HS-27A (cell line): ENCODE measurements around the gene KAT8.
"Not testable (repeated sequence)": the region's sequence is repeated elsewhere in the genome, so short reads cannot be mapped to it uniquely, and the experiment has no call there.

Experiments used
- DNase-seq: peaks from one replicate; pipeline ENCODE4 v3.0.0-alpha.2; 2012; ENCODE audit warnings: low read depth, missing footprints

Gene KAT8

GRCh38 chr16:31131841-31132271 lies 14.4 kb downstream of the KAT8 start:
- DNase-seq = no peak

GRCh38 chr16:31132303-31132979 lies 15.0 kb downstream of the KAT8 start:
- no peak for DNase-seq

GRCh38 chr16:31133046-31133501 lies 15.6 kb downstream of the KAT8 start:
- DNase-seq = no peak

- no peak for DNase-seq
These were observed 16.7 kb downstream of the KAT8 start for GRCh38 chr16:31134091-31134571.

- DNase-seq = no peak
These were observed 17.4 kb downstream of the KAT8 start for GRCh38 chr16:31134625-31135534.

GRCh38 chr16:31135535-31136286 lies 18.2 kb downstream of the KAT8 start, which contains the start of gene PRSS8:
TSS of gene PRSS8 (minus strand) at chr16:31135727. CDS start at chr16:31135498, 229 bp downstream.
- no peak for DNase-seq

- DNase-seq = no peak
These were observed 18.8 kb downstream of the KAT8 start for GRCh38 chr16:31136287-31136662.

GRCh38 chr16:31136822-31137499 lies 19.5 kb downstream of the KAT8 start:
- DNase-seq = not testable (repeated sequence)

GRCh38 chr16:31138621-31139578 lies 21.4 kb downstream of the KAT8 start:
- peak; percentile 75 for DNase-seq

- not testable (repeated sequence) for DNase-seq
These were observed 23.6 kb downstream of the KAT8 start for GRCh38 chr16:31141071-31141469.

GRCh38 chr16:31141489-31142108 lies 24.1 kb downstream of the KAT8 start:
- no peak for DNase-seq

GRCh38 chr16:31142109-31143010 lies 24.9 kb downstream of the KAT8 start:
- peak; percentile 94 for DNase-seq

GRCh38 chr16:31143011-31143693 lies 25.7 kb downstream of the KAT8 start:
- DNase-seq = no peak

- no peak for DNase-seq
These were observed 26.3 kb downstream of the KAT8 start for GRCh38 chr16:31143694-31144148.

GRCh38 chr16:31144418-31144817 lies 27.0 kb downstream of the KAT8 start:
- not testable (repeated sequence) for DNase-seq

GRCh38 chr16:31145398-31145990 lies 28.0 kb downstream of the KAT8 start:
- DNase-seq = no peak

GRCh38 chr16:31147574-31147973 lies 30.1 kb downstream of the KAT8 start:
- DNase-seq = no peak

GRCh38 chr16:31148281-31148728 lies 30.8 kb downstream of the KAT8 start:
- no peak for DNase-seq
